DMS 273 (cell line): Measurements from ENCODE around the gene NGLY1.

Source experiments
- DNase-seq: peaks from one replicate; lab custom pipeline; 2025; ENCODE audit not compliant: unreplicated experiment; lab: John Stamatoyannopoulos, UW

NGLY1 gene

GRCh38 chr3:25713341-25713985 is 69.8 kb downstream of the NGLY1 start:
- DNase-seq: peak; percentile 7

- no peak for DNase-seq
These were observed 72.2 kb downstream of the NGLY1 start for GRCh38 chr3:25711090-25711489.

DNA sequence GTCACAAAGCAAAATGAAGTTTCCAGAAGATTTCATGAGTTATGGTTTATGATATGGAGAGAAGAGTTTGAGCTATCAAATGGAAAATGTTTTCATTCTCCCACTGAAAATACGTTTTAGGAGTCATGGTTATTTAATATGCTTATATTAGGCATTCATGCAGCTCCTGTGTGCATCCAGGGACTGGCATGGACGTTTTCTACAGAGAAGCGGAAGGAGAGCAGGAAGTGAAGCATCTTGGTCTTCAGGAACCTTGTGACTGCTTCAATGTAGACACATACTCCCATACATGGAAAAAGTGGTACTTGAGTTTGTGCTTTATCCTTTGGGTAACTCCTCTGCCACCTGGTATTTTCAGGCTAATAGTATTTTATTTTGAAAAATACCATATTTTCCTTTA is 75.2 kb downstream of the NGLY1 start:
- DNase-seq: no peak

DNA sequence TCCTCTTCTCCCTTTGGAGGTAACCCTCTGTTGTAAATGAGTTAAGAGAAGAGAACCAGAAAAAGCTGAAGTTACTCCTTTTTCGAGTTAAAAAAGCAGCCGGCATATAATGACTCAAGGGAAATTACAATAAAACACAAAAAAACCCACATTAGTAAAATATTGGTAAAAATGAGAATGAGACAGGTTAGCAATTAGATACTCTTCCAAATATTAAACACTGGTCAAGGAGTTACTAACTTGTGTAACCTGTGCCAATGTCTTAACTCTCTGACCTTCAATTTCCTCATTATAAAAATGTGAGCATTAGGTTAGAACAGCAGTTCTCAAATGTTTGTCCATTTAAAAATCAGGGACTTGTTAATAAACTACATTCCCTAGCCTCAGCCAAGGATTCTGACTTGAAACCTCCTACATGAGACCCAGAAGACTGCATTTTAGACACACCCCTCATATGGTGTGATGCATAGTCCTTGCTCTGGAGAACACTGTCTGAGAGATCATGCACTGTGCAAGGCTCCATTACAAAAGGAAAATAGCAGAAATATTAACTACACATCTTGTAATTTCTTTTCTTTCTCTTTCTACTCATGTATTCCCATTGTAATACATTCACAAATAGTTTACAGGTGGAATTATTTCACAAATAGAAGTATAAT is 75.8 kb downstream of the NGLY1 start:
- DNase-seq: no peak

DNA sequence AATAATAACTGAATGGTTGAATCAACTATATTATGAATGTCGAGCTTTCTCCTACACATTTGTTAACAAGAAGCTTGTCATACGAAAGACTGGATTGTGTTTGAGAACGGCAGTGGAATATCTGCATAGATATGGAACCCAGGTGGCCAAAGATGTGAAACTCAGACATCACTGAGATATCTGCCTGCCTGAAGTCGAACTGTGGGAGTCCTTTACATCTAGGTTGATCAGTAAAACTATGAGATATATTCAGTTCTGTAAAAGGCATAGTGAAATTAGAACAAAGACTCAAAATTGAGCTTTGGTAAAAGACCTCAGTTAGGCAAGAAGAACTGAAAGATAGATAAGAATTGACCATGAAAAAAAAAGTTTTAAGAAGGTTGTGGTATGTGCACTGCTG is 77.0 kb downstream of the NGLY1 start:
- no peak for DNase-seq

DNA sequence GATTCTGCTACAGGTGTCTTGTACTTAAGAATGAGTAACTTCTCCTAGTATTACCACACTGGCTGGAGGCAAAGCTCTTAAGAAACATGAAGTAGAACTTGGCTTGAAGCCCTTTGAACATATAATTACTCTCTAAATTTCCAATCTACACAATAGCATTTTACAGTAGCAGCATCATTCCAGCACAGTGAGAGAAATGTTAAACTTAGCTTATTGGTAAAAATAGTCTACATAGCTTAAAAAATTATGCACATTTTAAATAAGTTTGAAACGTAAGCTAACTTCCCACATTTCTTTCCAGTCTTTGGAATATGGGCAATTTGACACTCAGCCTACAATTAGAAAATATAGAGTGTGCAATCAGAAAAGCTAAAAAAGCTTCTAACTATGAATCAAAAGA is 85.7 kb downstream of the NGLY1 start:
- no peak for DNase-seq

- DNase-seq: no peak
These were observed 87.4 kb downstream of the NGLY1 start for GRCh38 chr3:25695731-25696420.

GRCh38 chr3:25693238-25693637 is 90.0 kb downstream of the NGLY1 start:
- no peak for DNase-seq

DNA sequence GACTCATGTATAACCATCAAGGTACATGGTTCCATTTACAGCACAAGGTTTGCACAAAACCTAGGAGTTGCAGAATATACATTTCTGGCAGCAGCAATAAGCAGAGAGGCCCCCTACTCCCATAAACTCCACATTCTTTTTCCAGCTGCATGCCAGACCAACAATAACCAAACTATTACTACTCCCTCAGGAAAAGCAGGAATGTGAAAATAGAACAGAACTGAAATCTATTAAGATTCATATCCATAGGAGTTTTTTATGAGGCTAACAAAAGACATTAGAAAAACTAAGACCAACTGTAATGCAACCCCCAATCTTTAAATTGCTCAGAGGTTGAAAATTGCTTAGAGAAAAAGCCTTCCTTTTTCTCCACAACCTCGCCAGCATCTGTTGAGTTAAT is 90.9 kb downstream of the NGLY1 start:
- DNase-seq: no peak

DNA sequence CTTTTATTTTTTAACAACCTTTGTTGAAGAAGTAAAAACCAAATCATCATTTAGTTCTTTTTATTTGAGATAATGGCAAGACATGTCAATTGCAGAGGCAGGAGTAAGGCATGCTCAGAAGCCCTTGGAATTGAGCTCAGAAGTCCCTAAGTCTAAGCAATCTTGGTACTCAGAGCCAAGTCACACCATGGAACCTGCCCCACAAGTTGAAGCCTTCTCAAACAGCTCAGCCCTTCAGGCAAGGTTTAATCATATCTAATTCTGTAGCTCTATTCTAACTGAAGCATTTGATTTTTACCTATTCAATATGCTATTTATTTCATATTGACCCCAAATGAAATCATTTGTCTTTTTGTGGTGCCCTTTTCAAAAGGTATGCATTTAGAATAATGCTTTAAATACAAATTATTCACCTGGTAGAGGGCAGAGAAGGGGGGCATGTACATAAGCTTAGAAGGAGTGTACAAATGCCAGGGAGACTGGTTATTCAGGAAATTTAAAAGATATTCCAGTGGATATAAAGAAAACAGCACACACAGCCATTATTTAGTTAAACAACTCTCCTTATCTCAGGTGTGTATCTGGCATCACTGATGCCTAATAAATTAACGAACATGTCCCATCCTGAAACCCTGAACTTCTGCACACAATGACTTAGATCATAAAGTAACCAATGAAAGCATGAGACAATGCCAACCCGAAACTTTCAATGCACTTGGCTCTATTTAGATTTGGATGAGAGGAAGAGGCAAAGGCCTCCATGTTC is 92.3 kb downstream of the NGLY1 start:
- DNase-seq: no peak

DNA sequence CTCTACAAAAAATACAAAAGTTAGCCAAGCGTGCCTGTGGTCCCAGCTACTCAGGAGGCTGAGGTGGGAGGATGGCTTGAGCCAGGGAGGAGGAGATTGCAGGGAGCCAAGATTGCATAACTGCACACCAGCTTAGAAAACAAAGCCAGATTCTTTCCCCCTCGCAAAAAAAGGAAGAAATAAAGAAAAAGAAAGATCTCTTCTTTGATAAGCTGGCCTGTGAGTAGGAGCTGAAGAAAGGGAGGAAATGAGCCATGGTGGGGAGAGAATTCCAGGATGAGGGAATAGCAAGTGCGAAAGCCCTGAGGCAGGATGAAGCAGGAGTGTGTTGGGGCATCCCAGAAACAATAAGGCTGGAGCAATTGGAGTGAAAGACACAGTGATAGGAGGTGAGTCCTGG is 94.0 kb downstream of the NGLY1 start:
- DNase-seq: no peak

GRCh38 chr3:25687742-25688141 is 95.5 kb downstream of the NGLY1 start:
- DNase-seq: no peak

- no peak for DNase-seq
These were observed 96.5 kb downstream of the NGLY1 start for GRCh38 chr3:25686766-25687165.

GRCh38 chr3:25683882-25684281 is 99.4 kb downstream of the NGLY1 start:
- no peak for DNase-seq

- no peak for DNase-seq
These were observed 99.8 kb downstream of the NGLY1 start for GRCh38 chr3:25683410-25683809.

DNA sequence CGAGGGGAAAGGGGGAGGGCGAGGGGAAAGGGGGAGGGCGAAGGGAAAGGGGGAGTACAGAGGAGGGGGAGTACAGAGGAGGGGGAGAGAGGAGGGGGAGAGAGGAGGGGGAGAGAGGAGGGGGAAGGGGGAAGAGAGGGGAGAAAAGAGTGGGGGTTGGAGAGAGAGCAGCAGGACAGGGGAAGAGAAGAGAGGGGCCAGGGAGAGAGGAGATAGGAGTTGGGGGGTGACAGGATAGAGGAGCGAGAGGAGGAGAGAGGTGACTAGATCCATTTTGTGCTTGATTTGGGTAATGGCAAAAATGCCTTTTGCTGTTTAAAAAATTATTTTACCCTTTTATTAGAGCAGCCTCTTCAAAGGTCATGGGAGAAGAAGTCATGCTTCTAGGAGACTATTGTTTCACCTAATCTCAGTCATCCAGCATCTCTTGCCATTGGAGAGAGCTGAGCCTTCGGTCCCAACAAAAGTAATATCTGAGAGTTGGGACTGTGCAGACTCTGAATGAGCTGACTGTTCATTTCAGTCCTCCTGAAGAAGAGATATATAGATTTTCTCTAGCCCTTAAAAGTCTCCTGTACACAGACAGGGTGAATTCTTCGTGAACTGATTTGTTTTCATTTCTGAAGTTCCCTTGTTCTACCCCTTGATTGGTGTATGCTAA is 103.5 kb downstream of the NGLY1 start:
- no peak for DNase-seq

GRCh38 chr3:25679166-25679565 is 104.1 kb downstream of the NGLY1 start:
- DNase-seq: no peak

- DNase-seq: no peak
These were observed 104.7 kb downstream of the NGLY1 start for GRCh38 chr3:25678581-25678980.

GRCh38 chr3:25677121-25677520 is 106.1 kb downstream of the NGLY1 start:
- DNase-seq: no peak

GRCh38 chr3:25674670-25675069 is 108.6 kb downstream of the NGLY1 start:
- DNase-seq: no peak

DNA sequence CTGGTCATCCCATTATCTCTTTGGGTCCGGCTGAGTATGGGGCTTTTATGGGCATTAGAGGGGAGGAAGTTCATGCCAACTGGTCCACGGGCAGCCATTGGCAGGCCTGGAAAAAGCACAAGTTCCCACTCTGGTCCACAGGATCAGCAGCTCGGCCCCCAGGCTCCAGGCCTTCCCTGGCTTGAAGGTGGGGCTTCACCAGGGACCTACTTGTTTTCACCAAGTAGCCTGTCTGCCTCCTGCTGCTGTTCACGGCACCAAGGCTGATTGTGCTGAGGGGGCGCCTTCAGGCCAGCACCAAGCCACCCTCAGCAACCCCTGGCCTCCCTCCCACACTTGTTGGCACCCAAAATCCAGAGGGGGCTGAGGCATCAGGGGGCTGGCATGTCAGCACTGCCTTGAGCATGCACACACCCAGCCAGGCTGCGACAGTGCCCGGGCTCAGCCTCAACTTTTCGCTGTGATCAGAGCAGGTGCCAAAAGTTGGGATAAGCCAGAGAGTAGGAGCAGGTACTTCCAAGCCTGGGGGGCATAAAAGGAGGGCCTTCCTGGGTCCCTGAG is 109.4 kb downstream of the NGLY1 start:
- DNase-seq: no peak
